HG02623 (cell line): ENCODE data around the gene PRDX2.

Experiments
- ATAC-seq: cut with Tn5 transposase; IDR thresholded peaks from one replicate; pipeline ENCODE4 v1.9.1; 2021; ENCODE audit warnings: moderate library complexity; ENCODE audit not compliant: unreplicated experiment

Gene PRDX2

DNA sequence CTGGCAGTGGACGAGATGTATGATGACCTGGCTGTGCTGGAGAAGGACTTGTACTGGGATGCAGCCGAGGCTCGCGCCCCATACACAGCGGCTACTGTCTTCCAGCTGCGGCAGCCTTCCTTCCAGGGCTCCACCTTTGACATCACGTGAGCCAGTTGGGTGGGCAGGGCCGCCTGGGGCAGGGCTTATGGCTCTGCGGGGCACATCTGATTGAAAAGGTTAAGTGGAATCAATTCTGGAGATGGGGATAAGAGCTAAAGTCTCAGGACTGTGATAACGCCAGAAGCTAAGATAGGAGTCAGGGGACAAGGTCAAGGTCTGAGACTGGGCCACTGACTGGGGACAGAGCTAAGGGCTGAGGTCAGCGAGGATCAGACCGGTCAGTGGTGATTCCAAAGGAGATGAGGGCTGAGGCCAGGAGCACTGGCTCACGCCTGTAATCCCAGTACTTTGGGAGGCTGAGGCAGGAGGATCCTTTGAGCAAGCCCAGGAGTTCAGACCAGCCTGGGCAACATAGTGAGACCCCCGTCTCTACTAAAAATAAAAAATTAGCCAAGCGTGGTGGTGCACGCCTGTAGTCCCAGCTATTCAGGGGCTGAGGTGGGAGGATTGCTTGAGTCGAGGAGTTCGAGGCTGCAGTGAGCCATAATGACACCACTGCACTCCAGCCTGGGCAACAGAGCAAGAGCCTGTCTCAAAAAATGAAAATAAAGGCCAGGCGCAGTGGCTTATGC is 45.3 kb downstream of the PRDX2 start:
- no peak for ATAC-seq

DNA sequence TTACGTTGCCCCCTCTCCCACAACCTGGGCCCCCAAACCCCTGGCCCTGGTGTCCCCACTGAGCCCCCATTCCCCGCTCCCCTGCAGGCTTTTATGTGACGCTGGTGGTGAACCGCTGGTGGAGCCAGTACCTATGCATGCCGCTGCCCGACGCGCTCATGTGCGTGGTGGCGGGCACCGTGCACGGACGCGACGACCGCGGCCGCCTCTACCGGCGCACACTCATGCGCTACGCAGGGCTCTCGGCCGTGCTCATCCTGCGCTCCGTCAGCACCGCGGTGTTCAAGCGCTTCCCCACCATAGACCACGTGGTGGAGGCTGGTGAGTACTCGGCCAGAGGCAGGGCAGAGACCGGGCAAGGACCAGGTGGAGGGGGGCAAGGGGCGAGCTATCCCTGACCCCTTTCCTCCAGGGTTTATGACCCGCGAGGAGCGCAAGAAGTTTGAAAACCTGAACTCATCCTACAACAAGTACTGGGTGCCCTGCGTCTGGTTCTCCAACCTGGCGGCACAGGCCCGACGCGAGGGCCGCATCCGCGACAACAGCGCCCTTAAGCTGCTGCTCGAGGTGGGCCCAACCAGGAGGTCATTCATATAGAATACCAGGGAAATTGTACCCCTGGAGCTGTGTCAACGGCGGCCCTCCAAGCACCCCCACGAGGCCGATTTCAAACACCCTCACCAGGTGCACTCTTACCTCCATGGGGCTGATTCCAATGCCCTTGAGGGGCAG is 47.0 kb downstream of the PRDX2 start:
- no peak for ATAC-seq

DNA sequence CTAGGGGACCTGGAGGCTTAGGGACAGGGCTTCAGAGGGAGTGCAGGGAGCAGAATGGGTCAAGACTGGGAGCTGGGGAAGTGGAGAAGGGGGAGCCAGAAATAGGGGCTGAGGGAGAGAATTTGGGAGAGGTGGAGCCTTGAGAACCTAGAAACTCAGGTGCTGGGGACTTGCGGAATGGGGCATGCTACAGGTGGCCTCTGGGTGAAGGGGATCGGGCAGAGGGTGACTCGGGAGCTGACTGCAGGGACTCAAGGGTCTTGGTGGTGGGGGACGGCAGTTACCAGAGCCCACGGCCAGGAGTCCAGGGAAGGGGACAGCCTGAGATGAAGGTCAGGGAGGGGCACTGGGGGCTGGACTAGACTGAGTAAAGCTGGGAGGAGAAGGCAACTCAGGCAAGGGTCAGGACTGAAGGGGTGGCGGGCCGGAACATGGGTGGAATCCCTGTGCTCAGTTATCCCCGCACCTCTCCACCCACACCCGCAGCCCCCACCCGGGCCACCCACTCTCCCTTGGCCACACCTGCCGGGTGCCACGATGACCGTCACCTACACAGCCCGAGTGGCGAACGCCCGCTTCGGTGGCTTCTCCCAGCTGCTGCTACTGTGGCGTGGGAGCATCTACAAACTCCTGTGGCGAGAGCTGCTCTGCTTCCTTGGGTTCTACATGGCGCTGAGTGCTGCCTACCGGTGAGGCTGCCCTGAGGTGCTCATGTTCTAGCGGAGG is 49.4 kb downstream of the PRDX2 start:
- ATAC-seq = no peak

DNA sequence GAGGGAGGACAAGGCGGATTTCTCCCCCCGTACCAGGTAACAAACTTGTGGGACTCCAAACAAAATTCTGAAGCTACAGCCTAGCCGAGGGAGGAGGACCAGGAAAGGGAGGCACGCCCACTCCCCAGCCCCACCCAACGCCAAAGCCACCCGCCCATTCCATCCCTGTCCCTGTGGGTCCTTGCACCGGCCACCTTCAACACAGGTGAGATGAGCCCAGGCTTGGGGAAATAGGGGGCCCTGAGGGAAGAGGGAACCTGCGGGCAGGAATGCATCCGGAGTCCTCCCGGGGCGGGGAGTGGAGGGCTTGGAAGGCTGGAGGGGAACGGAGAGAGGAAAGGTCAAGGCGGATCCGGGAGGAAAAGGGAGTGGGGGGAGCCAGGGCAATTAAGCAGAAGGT is 50.0 kb downstream of the PRDX2 start, which contains the start of gene BEST2:
BEST2 (plus strand) TSS at position 157 of the 400 bp plus-strand sequence. CDS start 802 bp downstream, outside the sequence.
- ATAC-seq = no peak

DNA sequence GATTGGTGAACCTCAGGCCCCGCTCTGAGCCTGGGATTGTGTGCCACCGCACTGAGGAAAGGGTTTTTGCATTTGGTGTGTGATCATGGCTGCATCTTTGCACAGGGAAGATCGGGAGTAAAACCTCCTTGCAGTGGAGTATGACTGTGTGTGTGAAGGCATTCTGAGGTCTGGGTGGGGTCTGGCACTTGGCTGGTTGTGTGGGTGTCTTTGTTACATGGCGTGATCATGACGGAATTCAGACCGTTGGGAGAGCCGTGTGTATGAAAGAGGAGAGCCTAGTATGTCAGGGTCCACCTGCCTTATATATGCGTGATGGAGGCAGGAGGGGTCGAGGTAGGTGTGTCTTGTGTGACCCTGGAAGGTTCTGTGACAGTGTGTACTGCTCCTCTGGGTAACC is 50.7 kb downstream of the PRDX2 start:
- no peak for ATAC-seq

DNA sequence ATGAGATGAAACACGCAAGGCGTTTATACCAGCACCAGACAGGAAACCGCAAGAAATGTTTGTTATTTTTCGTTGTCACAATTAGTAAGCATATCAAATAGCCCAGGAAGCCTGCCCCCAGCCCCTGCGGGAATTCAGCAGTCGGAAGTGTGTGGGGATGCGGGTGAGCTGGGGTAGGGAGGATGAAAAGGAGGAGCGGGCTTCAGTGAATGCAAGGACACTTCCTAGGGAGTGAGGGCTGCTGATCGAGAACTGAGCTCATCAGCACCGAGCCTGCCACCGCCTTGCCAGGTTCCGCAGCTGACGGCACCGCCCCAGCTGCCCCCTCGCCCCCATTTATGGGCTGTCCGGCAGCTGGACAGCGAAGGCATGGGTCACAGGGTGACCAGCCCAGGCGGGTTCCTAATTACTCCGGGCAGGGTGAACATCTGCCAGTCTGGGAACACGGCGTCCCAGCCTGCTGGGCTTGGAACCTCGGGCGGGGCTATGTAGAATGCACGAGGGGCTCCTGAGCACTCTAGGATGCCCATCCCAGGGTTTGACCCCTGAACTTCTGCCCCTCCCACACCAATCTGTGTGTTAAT is 51.6 kb downstream of the PRDX2 start:
- ATAC-seq = no peak

DNA sequence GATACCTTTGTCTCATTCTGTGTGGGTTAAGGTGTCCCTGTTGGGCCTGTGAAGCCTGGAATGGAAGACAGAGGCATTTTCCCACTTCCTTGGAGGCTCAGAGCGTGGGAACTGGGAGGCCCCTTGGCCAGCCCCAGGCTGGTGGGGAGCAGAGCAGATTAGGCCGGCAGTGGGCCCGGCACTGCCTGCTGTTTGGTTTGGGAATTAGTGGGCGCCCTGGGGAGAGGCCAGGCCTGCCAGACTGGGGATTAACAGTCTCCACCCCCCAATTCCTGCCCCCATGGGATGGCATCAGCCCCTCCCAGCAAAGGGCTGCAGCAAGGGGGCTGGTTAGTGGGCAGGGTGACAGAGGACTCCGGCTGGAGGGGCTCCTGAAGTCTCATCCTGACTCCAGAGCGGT is 53.1 kb downstream of the PRDX2 start:
- ATAC-seq = no peak
